ENCODE data around the gene DST. TPM values are rescaled to one million over a fixed set of nuclear protein-coding genes. Genes with fewer than 3 reads are reported as not detected.

Gene DST
- total and polyA plus RNA-seq, 2 of the 8 experiments (the other 6 are each of a cell fraction or from before 2014, with no cell fraction given): 49.4 to 116 TPM

DNA sequence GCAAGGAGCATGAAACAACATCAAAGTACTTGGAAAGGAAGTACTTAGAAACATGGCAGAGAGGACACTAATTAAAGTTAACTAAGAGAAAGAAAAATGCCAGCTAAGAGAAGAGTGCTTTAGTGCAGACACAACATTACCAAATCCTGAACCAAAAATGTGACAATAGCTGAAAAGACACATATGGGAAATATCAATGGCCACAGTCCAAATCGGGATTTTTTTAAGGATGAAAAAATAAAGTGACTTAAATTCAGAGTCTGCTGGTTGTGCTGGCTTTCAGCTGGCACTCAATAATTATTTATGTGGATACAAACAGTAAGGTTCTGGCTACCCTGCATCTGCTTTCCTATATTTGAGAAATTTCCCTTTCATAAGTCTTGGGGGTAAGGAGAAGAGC, 12.6 kb upstream of the DST start:
- WGBS, 2 experiments (ENCODE audit: extremely low coverage in 1 of 2, insufficient coverage in 1 of 2, insufficient read length in 1 of 2, insufficient replicate concordance in 2 of 2, low coverage in 1 of 2, low lambda C conversion rate in 2 of 2, missing lambda C conversion rate in 1 of 2): 80% methylated on average over 1 of the region's 1 CpG; no CpG with 5 or more reads in 1 of the 2 experiments
- TF ChIP-seq NRF1 (IDR thresholded peaks at IDR 0.05; ENCODE audit: low read depth, low read length): no peak
- TF ChIP-seq HDAC2 (IDR thresholded peaks at IDR 0.05; ENCODE audit: borderline replicate concordance in 1 of 2, low read depth in 2 of 2, low read length in 2 of 2): no peak
- TF ChIP-seq RFX5 (IDR thresholded peaks at IDR 0.05; ENCODE audit: borderline replicate concordance, low read depth, low read length): no peak
- no peak for TF ChIP-seq TAF1 (IDR thresholded peaks at IDR 0.05; ENCODE audit: low read depth, low read length)
- no peak for TF ChIP-seq FOSL1 (IDR thresholded peaks at IDR 0.05; ENCODE audit: insufficient read depth, low read depth, low read length)

More for the DNA sequence above, 12.6 kb upstream of the DST start:
- Histone ChIP-seq H2BK5ac (ENCODE audit: low read depth, low read length) (no peak overlapping the region), H3K14ac (ENCODE audit: insufficient read length) (no peak overlapping the region), H3K56ac (replicated peaks; ENCODE audit: insufficient read length, low read depth, low read length) (no peak overlapping the region), H3K23me2 (ENCODE audit: low read depth, low read length) (no peaks in the 10 kb centered on the region; the same call in 1 of the 2 replicates), H3K4ac (replicated peaks; ENCODE audit: insufficient read length, low read depth, low read length) (no peak overlapping the region), H2AK5ac (ENCODE audit: low read depth, low read length) (no peak overlapping the region), H3K4me1 (replicated peaks in 1 of 4; ENCODE audit: control insufficient read depth in 3 of 4, insufficient read depth in 4 of 4, low read length in 3 of 4) (peaks cover 0 to 5% (median 4%) of the 10 kb centered on the region in 4 experiments; a peak in 4 of 7 replicates), H2BK20ac (ENCODE audit: low read length) (no peak overlapping the region), H4K5ac (ENCODE audit: insufficient read length, low read depth, low read length) (no peak overlapping the region), H3K9me3 (ENCODE audit: insufficient read depth in 2 of 2, low read depth in 1 of 2, low read length in 1 of 2) (no peaks in the 10 kb centered on the region), H2BK12ac (ENCODE audit: low read depth, low read length) (no peak overlapping the region), H3K4me2 (ENCODE audit: insufficient read depth in 1 of 2, low read depth in 2 of 2, low read length in 2 of 2) (no peak overlapping the region), H3K79me1 (ENCODE audit: low read depth, low read length) (no peaks in the 10 kb centered on the region), H3K9ac (replicated peaks in 1 of 4; ENCODE audit: extremely low read depth in 1 of 4, low read depth in 3 of 4, low read length in 3 of 4) (no peak overlapping the region), H3K18ac (ENCODE audit: extremely low read depth, low read length) (no peak overlapping the region), H2BK120ac (replicated peaks; ENCODE audit: low read depth, low read length) (no peak overlapping the region), H4K91ac (replicated peaks; ENCODE audit: insufficient read length, low read length) (no peak overlapping the region), H4K8ac (ENCODE audit: extremely low read depth, insufficient read depth, low read length) (no peak overlapping the region), H3K36me3 (ENCODE audit: control insufficient read depth in 2 of 4, insufficient read depth in 4 of 4, low read length in 3 of 4) (no peaks in the 10 kb centered on the region; a peak in 1 of 8 replicates), H3K27ac (ENCODE audit: low read depth, low read length) (no peak overlapping the region), H3K4me3 (ENCODE audit: extremely low read depth in 1 of 4, insufficient read depth in 2 of 4, low read depth in 3 of 4, low read length in 4 of 4) (no peak overlapping the region), H2AFZ (ENCODE audit: low read length) (no peak overlapping the region), H3K27me3 (replicated peaks in 1 of 4; ENCODE audit: control insufficient read depth in 3 of 4, extremely low read depth in 1 of 4, insufficient read depth in 3 of 4, low read length in 3 of 4) (no peaks in the 10 kb centered on the region), H3K79me2 (ENCODE audit: control insufficient read depth in 1 of 2, insufficient read depth in 2 of 2, low read length in 2 of 2) (peaks cover 0 to 11% of the 10 kb centered on the region in 2 experiments; a peak in 2 of 4 replicates), H4K20me1 (replicated peaks in 1 of 2; ENCODE audit: control insufficient read depth in 1 of 2, insufficient read depth in 2 of 2, low read length in 2 of 2) (no peaks in the 10 kb centered on the region), H2BK15ac (ENCODE audit: low read length) (no peak overlapping the region), H3K23ac (ENCODE audit: insufficient read length) (no peak overlapping the region)
- FAIRE-seq (no peak), DNase-seq (ENCODE audit: low read depth in 1 of 2, low spot score in 2 of 2) (no peak)
- POLR2A ChIA-PET (ENCODE audit: partially characterized antibody): interaction anchor here (1.5 kb wide), 1 partner anchor 12 kb away, joined by 3 read pairs; no protein-coding TSS in a partner anchor
- CTCF ChIA-PET (ENCODE audit: partially characterized antibody): interaction anchor here (0.6 to 2.3 kb wide), 3 partner anchors 9 to 852 kb away, joined by 3 to 5 read pairs (median 3); partner anchors contain the start of gene DST
